ENCODE data around the gene KARS1. TPM values are rescaled to one million over a fixed set of nuclear protein-coding genes. Genes with fewer than 3 reads are reported as not detected.

KARS1 gene
- total and polyA plus RNA-seq, 4 donors = 74.8 to 107 (median 99.9) TPM

DNA sequence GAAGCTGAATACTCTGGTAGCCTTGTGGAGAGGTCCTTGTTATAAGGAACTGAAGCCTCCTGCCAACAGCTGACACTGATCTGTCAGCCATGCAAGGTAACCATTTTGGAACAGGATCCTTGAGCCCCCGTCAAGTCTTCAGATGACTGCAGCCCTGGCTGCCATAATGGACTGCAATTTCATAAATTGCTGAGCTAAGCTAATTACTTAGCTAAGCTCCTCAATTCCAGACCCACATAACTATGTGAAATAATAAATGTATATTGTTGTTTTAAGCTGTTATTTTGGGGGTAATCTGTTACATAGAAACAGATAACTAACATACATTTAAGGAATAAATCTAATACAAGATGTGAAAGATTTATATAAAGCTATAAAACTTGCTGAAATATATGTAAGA lies 41.0 kb downstream of the KARS1 start:
- DNase-seq (no peak), ATAC-seq (ENCODE audit: insufficient read depth, low FRiP score) (no peak)
- TF ChIP-seq, protein P1, sequence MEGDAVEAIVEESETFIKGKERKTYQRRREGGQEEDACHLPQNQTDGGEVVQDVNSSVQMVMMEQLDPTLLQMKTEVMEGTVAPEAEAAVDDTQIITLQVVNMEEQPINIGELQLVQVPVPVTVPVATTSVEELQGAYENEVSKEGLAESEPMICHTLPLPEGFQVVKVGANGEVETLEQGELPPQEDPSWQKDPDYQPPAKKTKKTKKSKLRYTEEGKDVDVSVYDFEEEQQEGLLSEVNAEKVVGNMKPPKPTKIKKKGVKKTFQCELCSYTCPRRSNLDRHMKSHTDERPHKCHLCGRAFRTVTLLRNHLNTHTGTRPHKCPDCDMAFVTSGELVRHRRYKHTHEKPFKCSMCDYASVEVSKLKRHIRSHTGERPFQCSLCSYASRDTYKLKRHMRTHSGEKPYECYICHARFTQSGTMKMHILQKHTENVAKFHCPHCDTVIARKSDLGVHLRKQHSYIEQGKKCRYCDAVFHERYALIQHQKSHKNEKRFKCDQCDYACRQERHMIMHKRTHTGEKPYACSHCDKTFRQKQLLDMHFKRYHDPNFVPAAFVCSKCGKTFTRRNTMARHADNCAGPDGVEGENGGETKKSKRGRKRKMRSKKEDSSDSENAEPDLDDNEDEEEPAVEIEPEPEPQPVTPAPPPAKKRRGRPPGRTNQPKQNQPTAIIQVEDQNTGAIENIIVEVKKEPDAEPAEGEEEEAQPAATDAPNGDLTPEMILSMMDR (IDR thresholded peaks at IDR 0.05; ENCODE audit: control extremely low read depth, extremely low read depth) = no peak
- no peak overlapping the region for H3K27ac ChIP-seq (ENCODE audit: low read depth in 1 of 2, low read length in 1 of 2)
- H3K36me3 ChIP-seq (ENCODE audit: control insufficient read depth in 4 of 4, insufficient read depth in 4 of 4, low read length in 4 of 4) = peaks cover 30 to 45% (median 38%) of the 10 kb centered on the region in 4 donors
- peaks cover 0 to 4% (median 1%) of the 10 kb centered on the region in 4 donors for H3K9me3 ChIP-seq (ENCODE audit: control insufficient read depth in 4 of 4, insufficient read depth in 3 of 4, low read length in 3 of 4)
- H3K27me3 ChIP-seq (ENCODE audit: control insufficient read depth in 3 of 3, insufficient read depth in 3 of 3, low read length in 2 of 3) = no peaks in the 10 kb centered on the region
- H3K4me3 ChIP-seq = no peak overlapping the region
- WGBS, 2 donors = 95 to 100% methylated on average over 1 of the region's 1 CpG
- H3K4me1 ChIP-seq (ENCODE audit: control insufficient read depth in 5 of 5, insufficient read depth in 5 of 5, low read length in 5 of 5) = no peaks in the 10 kb centered on the region
- no peak overlapping the region for H3K9ac ChIP-seq (ENCODE audit: insufficient read depth in 1 of 2, low read length in 2 of 2)

DNA sequence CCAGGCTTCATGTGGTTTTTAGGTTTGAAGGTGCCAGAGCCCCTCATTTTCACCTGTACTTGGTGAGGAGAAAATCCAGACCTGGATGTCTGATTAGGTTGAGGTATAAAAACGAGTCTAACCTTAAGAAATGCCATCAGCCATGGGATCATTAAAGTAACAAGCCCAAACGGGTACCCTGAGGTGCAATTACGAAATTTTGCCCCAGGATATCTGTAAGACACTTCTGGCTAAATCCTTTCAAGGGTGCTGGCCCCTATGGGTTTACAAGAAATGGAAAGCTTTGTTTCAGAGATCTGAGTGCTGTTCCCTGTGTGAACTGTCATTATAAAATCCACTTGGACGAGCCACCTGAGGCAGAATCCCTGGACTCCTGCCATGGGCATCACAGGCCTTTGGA lies 44.2 kb downstream of the KARS1 start:
- Histone ChIP-seq H3K36me3 (ENCODE audit: control insufficient read depth in 4 of 4, insufficient read depth in 4 of 4, low read length in 4 of 4) (peaks cover 33 to 40% (median 38%) of the 10 kb centered on the region in 4 donors), H3K4me3 (no peak overlapping the region), H3K27ac (ENCODE audit: low read depth in 1 of 2, low read length in 1 of 2) (no peak overlapping the region), H3K27me3 (ENCODE audit: control insufficient read depth in 3 of 3, insufficient read depth in 3 of 3, low read length in 2 of 3) (no peaks in the 10 kb centered on the region), H3K4me1 (ENCODE audit: control insufficient read depth in 5 of 5, insufficient read depth in 5 of 5, low read length in 5 of 5) (no peaks in the 10 kb centered on the region), H3K9ac (ENCODE audit: insufficient read depth in 1 of 2, low read length in 2 of 2) (no peak overlapping the region), H3K9me3 (ENCODE audit: control insufficient read depth in 4 of 4, insufficient read depth in 3 of 4, low read length in 3 of 4) (peaks cover 0 to 4% (median 1%) of the 10 kb centered on the region in 4 donors)
- 89 to 92% methylated on average over 4 of the region's 4 CpGs for WGBS, 2 donors
- ATAC-seq (ENCODE audit: insufficient read depth, low FRiP score) = no peak
- DNase-seq = no peak
- TF ChIP-seq, protein P1 (IDR thresholded peaks at IDR 0.05; ENCODE audit: control extremely low read depth, extremely low read depth) = no peak

DNA sequence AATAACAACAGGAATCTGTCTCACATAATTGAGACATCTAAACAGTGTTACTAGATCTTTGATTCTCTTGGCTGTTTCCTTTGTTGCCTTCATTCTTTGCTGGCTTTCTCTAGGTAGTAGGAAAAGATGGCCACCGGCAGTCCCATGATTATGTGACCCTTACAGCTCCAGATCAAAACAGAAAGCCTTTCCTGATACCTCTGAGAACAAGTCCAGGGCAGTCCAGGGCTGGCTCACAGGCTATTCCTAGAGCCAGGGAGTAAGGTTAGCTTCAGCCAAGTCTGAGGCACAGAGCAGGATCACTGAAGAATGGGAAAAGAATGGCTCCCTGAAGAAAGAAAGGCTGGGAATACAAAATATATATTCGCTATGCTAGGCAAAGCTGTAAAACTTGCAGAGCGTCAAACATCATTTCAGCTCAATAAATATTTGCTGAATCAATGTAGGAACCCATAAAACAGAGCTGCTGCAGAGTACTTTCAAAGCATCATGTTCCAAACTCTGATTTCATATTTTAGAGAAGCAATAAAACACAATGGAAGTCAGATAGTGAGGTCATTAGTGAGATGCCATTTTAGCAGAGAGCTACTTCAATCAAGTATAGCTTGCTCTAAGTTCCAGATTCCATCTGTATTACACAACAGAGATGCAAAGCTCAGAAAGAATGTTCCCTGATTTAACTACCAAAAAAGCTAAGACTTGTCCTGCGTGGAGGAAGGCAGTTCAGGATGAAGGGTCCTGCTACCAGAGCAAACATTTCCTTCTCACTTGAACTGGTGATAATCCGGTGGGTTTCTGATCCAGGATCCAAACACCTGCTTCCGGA lies 47.8 kb downstream of the KARS1 start:
- H3K4me3 ChIP-seq = no peak overlapping the region
- H3K27ac ChIP-seq (ENCODE audit: low read depth in 1 of 2, low read length in 1 of 2) = no peak overlapping the region
- H3K9ac ChIP-seq (ENCODE audit: insufficient read depth in 1 of 2, low read length in 2 of 2) = no peak overlapping the region
- H3K4me1 ChIP-seq (ENCODE audit: control insufficient read depth in 5 of 5, insufficient read depth in 5 of 5, low read length in 5 of 5) = no peaks in the 10 kb centered on the region
- H3K9me3 ChIP-seq (ENCODE audit: control insufficient read depth in 4 of 4, insufficient read depth in 3 of 4, low read length in 3 of 4) = peaks cover 0 to 7% (median 3%) of the 10 kb centered on the region in 4 donors
- no peaks in the 10 kb centered on the region for H3K27me3 ChIP-seq (ENCODE audit: control insufficient read depth in 3 of 3, insufficient read depth in 3 of 3, low read length in 2 of 3)
- WGBS, 2 donors = 90 to 96% methylated on average over 6 of the region's 6 CpGs
- ATAC-seq (ENCODE audit: insufficient read depth, low FRiP score) (no peak), DNase-seq (no peak)
- TF ChIP-seq, protein P1 (IDR thresholded peaks at IDR 0.05; ENCODE audit: control extremely low read depth, extremely low read depth) = no peak
- peaks cover 30 to 38% (median 33%) of the 10 kb centered on the region in 4 donors for H3K36me3 ChIP-seq (ENCODE audit: control insufficient read depth in 4 of 4, insufficient read depth in 4 of 4, low read length in 4 of 4)

Measured in lung (tissue), 12 donors.